IPS-20b (cell line): Measurements from ENCODE around the gene HACL1.

Source experiments
- H3K27ac ChIP-seq: one replicate; pipeline ENCODE4 v1.5.1; 2013; ENCODE audit warnings: low read length
- H3K27me3 ChIP-seq: 2 replicates; pipeline ENCODE4 v1.6.1; 2013; ENCODE audit warnings: mild to moderate bottlenecking, low read length, inconsistent platforms; ENCODE audit not compliant: insufficient read depth
- H3K36me3 ChIP-seq: 2 replicates; pipeline ENCODE4 v1.6.1; 2013; ENCODE audit warnings: low read depth, mild to moderate bottlenecking, inconsistent platforms, low read length, moderate library complexity; ENCODE audit not compliant: insufficient read depth
- H3K4me1 ChIP-seq: 2 replicates; pipeline ENCODE4 v1.6.1; 2013; ENCODE audit warnings: mild to moderate bottlenecking, control low read depth, inconsistent platforms, low read length, moderate library complexity; ENCODE audit not compliant: insufficient read depth
- H3K4me3 ChIP-seq: 2 replicates; pipeline ENCODE4 v1.5.1; 2013; ENCODE audit warnings: mild to moderate bottlenecking, low read length, inconsistent platforms
- H3K9ac ChIP-seq: 2 replicates; pipeline ENCODE4 v1.6.1; 2013; ENCODE audit warnings: low read depth, mild to moderate bottlenecking, inconsistent platforms, low read length, moderate library complexity
- H3K9me3 ChIP-seq: 2 replicates; pipeline ENCODE4 v1.6.1; 2013; ENCODE audit warnings: mild to moderate bottlenecking, low read depth, low read length, inconsistent platforms; ENCODE audit not compliant: insufficient read depth

Gene HACL1

GRCh38 chr3:15601046-15601398 lies 347 bp downstream of the HACL1 start:
- Histone ChIP-seq H3K4me1 (no peaks in the 10 kb centered on the region; the same call in 1 of the 2 replicates), H3K9ac (peak overlapping the region; percentile 86), H3K27ac (peak overlapping the region; percentile 50), H3K27me3 (no peaks in the 10 kb centered on the region), H3K36me3 (peaks cover 43% of the 10 kb centered on the region), H3K9me3 (no peaks in the 10 kb centered on the region; the same call in 1 of the 2 replicates), H3K4me3 (peak overlapping the region; percentile 99)

- Histone ChIP-seq H3K4me3 (no peak overlapping the region), H3K9me3 (no peaks in the 10 kb centered on the region; the same call in 1 of the 2 replicates), H3K9ac (no peak overlapping the region), H3K27ac (no peak overlapping the region), H3K4me1 (no peaks in the 10 kb centered on the region), H3K27me3 (no peaks in the 10 kb centered on the region), H3K36me3 (peaks cover 59% of the 10 kb centered on the region)
These were observed 5.4 kb downstream of the HACL1 start for GRCh38 chr3:15595955-15596354.

- no peaks in the 10 kb centered on the region for H3K27me3 ChIP-seq
- no peak overlapping the region for H3K4me3 ChIP-seq
- peaks cover 60% of the 10 kb centered on the region for H3K36me3 ChIP-seq
- H3K9ac ChIP-seq = no peak overlapping the region
- no peaks in the 10 kb centered on the region for H3K4me1 ChIP-seq
- H3K9me3 ChIP-seq = no peaks in the 10 kb centered on the region; the same call in 1 of the 2 replicates
- H3K27ac ChIP-seq = no peak overlapping the region
These were observed 8.4 kb downstream of the HACL1 start for GRCh38 chr3:15592968-15593367.

- Histone ChIP-seq H3K36me3 (peaks cover 56% of the 10 kb centered on the region), H3K27ac (no peak overlapping the region), H3K4me1 (no peaks in the 10 kb centered on the region), H3K4me3 (no peak overlapping the region), H3K9me3 (no peaks in the 10 kb centered on the region; the same call in 1 of the 2 replicates), H3K9ac (no peak overlapping the region), H3K27me3 (no peaks in the 10 kb centered on the region)
These were observed 9.4 kb downstream of the HACL1 start for GRCh38 chr3:15591928-15592327.

DNA sequence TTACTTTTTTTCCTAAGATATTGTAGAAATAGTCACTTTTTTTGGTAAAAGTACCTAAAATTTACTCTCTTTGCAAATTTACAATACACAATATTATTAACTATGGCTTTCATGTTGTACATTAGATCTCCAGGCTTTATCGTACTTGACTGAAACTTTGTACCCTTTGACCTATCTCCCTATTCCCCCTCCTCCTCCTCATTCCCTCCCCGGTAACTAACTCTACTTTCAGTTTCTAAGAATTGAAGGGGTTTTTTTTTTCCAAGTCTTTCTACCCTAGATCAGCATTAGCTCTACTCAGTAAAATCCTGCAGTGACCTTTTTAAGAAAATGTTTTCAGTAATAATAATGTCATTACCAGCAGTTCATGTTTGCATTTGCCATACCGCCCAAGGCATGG lies 10.1 kb downstream of the HACL1 start:
- Histone ChIP-seq H3K27ac (no peak overlapping the region), H3K4me3 (no peak overlapping the region), H3K4me1 (no peaks in the 10 kb centered on the region), H3K27me3 (no peaks in the 10 kb centered on the region), H3K36me3 (peaks cover 56% of the 10 kb centered on the region), H3K9me3 (no peaks in the 10 kb centered on the region; the same call in 1 of the 2 replicates), H3K9ac (no peak overlapping the region)

- Histone ChIP-seq H3K9me3 (no peaks in the 10 kb centered on the region), H3K27me3 (no peaks in the 10 kb centered on the region), H3K36me3 (peaks cover 82% of the 10 kb centered on the region), H3K27ac (no peak overlapping the region), H3K4me1 (no peaks in the 10 kb centered on the region), H3K9ac (no peak overlapping the region), H3K4me3 (no peak overlapping the region)
These were observed 16.1 kb downstream of the HACL1 start for GRCh38 chr3:15585111-15585845.

DNA sequence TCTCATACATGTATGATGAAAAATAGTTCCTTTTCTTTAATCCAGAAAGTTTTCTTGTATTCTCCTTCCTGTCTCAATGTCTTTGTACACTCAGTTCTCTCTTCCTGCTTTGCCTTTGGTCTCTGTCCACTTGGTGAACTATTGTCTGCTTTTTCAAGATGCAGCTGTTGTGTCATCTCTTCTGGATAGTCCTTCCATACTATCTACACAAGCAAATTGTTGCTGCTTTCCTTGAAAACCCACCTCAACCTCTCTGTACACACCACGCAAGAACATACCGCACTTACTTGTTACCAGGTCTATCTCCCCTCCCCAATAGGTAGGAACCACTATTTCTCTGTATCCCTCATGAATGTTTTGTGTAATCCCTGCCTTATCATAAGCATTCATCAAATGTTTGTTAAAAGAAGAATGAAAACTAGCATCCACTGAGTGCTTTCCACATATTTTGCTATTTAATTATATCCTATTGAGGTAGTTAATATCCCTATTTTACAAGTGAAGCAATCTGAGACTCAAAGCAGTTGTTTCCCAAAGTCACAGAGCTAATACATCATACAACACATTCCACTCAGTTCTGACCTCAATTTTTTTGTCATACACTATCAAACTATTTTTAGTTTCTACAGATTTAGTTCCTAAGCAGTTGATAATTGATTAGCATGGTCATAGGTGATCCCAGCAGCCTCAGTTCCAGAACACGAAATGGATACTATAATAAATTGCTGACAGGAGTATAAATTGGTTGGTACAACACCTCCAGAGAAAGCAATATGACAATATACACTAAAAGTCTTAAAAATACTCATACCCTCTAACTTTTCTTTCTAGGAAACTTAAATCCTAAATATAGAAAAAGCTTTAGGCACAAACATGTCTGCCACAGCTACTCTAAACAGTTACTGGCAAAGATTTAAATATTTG lies 19.6 kb downstream of the HACL1 start:
- H3K27me3 ChIP-seq = no peaks in the 10 kb centered on the region
- peaks cover 78% of the 10 kb centered on the region for H3K36me3 ChIP-seq
- H3K4me1 ChIP-seq = no peaks in the 10 kb centered on the region
- no peak overlapping the region for H3K9ac ChIP-seq
- no peaks in the 10 kb centered on the region for H3K9me3 ChIP-seq
- H3K27ac ChIP-seq = no peak overlapping the region
- no peak overlapping the region for H3K4me3 ChIP-seq

GRCh38 chr3:15579051-15579450 lies 22.3 kb downstream of the HACL1 start:
- no peaks in the 10 kb centered on the region for H3K4me1 ChIP-seq
- H3K9me3 ChIP-seq = no peaks in the 10 kb centered on the region
- no peaks in the 10 kb centered on the region for H3K27me3 ChIP-seq
- H3K27ac ChIP-seq = no peak overlapping the region
- no peak overlapping the region for H3K4me3 ChIP-seq
- no peak overlapping the region for H3K9ac ChIP-seq
- H3K36me3 ChIP-seq = peaks cover 67% of the 10 kb centered on the region

DNA sequence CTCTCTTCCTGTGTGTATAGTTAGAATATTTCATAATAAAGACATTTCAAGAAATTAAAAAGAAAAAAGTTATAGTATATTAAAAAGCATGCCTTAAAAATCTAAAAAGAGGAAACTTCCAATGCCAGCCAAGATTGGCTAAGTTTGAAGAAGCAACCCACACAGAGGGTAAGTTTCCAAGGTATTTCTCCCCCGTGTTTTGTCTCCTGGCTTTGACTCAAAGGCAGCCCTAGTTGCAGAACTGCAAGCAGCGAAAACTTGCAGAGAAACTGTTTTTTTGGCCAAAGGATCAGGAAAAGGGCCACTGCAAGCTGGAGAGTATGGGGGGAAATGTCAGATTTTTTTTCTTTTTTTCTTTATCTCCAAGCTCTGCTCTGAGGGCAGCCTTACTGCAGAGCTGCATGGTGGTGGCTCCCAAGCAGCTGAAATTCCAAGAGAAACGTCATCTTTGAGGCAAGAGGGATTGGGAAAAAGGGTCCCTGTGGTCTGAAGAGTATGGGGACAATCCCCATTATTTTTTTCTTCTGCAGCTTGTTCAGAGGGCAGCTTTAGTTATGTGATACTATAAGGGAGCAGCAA lies 23.0 kb downstream of the HACL1 start:
- H3K9ac ChIP-seq = no peak overlapping the region

GRCh38 chr3:15576475-15576874 lies 24.9 kb downstream of the HACL1 start:
- H3K36me3 ChIP-seq = peaks cover 69% of the 10 kb centered on the region

More for the DNA sequence above, 23.0 kb downstream of the HACL1 start:
- H3K27ac ChIP-seq = no peak overlapping the region
- no peaks in the 10 kb centered on the region for H3K9me3 ChIP-seq
- H3K4me1 ChIP-seq = no peaks in the 10 kb centered on the region
- H3K36me3 ChIP-seq = peaks cover 72% of the 10 kb centered on the region
- no peak overlapping the region for H3K4me3 ChIP-seq
- no peaks in the 10 kb centered on the region for H3K27me3 ChIP-seq

DNA sequence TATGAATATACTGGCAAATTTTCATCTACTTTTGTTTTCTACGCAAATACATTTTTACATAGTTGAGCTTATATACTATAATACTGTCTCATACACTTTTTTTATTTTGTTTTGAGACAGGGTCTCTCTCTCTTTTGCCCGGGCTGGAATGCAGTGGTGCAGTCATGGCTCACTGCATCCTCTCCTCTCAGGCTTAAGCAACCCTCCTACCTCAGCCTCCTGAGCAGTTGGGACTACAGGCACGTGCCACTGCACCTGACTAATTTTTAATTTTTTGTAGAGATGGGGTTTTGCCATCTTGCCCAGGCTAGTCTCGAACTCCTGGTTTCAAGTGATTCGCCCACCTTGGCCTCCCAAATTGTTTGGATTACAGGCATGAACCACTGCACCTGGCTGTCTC lies 25.9 kb downstream of the HACL1 start:
- no peak overlapping the region for H3K27ac ChIP-seq
- H3K4me1 ChIP-seq = no peaks in the 10 kb centered on the region
- H3K9ac ChIP-seq = no peak overlapping the region
- peaks cover 73% of the 10 kb centered on the region for H3K36me3 ChIP-seq
- no peak overlapping the region for H3K4me3 ChIP-seq
- no peaks in the 10 kb centered on the region for H3K27me3 ChIP-seq
- no peaks in the 10 kb centered on the region for H3K9me3 ChIP-seq

More at GRCh38 chr3:15576475-15576874, 24.9 kb downstream of the HACL1 start:
- no peak overlapping the region for H3K27ac ChIP-seq
- H3K27me3 ChIP-seq = no peaks in the 10 kb centered on the region
- no peak overlapping the region for H3K9ac ChIP-seq
- H3K4me1 ChIP-seq = no peaks in the 10 kb centered on the region
- no peak overlapping the region for H3K4me3 ChIP-seq
- no peaks in the 10 kb centered on the region for H3K9me3 ChIP-seq
